Measurements from ENCODE around the gene COL6A5. TPM values are rescaled to one million over a fixed set of nuclear protein-coding genes. Genes with fewer than 3 reads are reported as not detected.

Gene COL6A5
- total RNA-seq, 4 donors from 2014 or later, result 0.04 TPM; not detected in 3

GRCh38 chr3:130473416-130473815, 127.9 kb downstream of the COL6A5 start:
- no peak overlapping the region for H3K27ac ChIP-seq
- H3K4me3 ChIP-seq, result no peak overlapping the region
- TF ChIP-seq POLR2AphosphoS5 (IDR thresholded peaks at IDR 0.05) (no peak), POLR2A (IDR thresholded peaks at IDR 0.05) (no peak), EP300 (IDR thresholded peaks at IDR 0.05) (no peak)
- TF ChIP-seq, protein P1, sequence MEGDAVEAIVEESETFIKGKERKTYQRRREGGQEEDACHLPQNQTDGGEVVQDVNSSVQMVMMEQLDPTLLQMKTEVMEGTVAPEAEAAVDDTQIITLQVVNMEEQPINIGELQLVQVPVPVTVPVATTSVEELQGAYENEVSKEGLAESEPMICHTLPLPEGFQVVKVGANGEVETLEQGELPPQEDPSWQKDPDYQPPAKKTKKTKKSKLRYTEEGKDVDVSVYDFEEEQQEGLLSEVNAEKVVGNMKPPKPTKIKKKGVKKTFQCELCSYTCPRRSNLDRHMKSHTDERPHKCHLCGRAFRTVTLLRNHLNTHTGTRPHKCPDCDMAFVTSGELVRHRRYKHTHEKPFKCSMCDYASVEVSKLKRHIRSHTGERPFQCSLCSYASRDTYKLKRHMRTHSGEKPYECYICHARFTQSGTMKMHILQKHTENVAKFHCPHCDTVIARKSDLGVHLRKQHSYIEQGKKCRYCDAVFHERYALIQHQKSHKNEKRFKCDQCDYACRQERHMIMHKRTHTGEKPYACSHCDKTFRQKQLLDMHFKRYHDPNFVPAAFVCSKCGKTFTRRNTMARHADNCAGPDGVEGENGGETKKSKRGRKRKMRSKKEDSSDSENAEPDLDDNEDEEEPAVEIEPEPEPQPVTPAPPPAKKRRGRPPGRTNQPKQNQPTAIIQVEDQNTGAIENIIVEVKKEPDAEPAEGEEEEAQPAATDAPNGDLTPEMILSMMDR (IDR thresholded peaks at IDR 0.05), result no peak
- peaks cover 0 to 7% (median 0%) of the 10 kb centered on the region in 3 donors for H3K9me3 ChIP-seq
- no peaks in the 10 kb centered on the region for H3K36me3 ChIP-seq
- no peak for ATAC-seq
- H3K4me1 ChIP-seq, result no peaks in the 10 kb centered on the region
- no peaks in the 10 kb centered on the region for H3K27me3 ChIP-seq
- WGBS, 2 donors (ENCODE audit: low coverage in 1 of 2), result 50 to 100% methylated on average over 2 of the region's 2 CpGs

DNA sequence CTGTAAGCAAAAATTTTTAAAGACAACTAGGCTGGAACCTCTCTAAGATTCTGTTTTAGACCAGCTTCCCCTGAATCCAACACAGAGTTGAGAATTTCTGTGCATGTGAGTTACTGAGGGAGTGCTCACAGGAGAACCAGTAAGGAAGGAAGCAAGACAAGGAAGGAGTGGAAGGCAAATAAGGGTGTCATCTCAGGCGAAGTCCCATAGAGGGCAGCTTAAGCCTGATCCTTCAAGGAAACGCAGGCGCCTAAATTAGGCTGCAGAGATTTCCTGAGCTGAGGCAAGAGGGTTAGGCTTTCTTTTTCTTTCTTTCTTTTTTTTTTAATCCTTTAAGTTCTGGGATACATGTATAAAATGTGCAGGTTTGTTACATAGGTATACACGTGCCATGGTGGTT, 135.3 kb downstream of the COL6A5 start:
- ATAC-seq, result no peak
- no peak overlapping the region for H3K4me3 ChIP-seq
- H3K27ac ChIP-seq, result no peak overlapping the region
- no peaks in the 10 kb centered on the region for H3K4me1 ChIP-seq
- TF ChIP-seq, protein P1 (IDR thresholded peaks at IDR 0.05), result peak in 3 of 4 experiments; percentile 30 to 33 (median 32)
- TF ChIP-seq POLR2AphosphoS5 (IDR thresholded peaks at IDR 0.05), result no peak
- WGBS, 2 donors (ENCODE audit: low coverage in 1 of 2), result 21 to 22% methylated on average over 4 of the region's 4 CpGs
- no peaks in the 10 kb centered on the region for H3K36me3 ChIP-seq
- H3K9me3 ChIP-seq, result peaks cover 0 to 3% (median 0%) of the 10 kb centered on the region in 3 donors
- H3K27me3 ChIP-seq, result no peaks in the 10 kb centered on the region

GRCh38 chr3:130488288-130488687, 142.8 kb downstream of the COL6A5 start:
- Histone ChIP-seq H3K27ac (no peak overlapping the region), H3K4me1 (no peaks in the 10 kb centered on the region), H3K9me3 (no peaks in the 10 kb centered on the region), H3K4me3 (no peak overlapping the region), H3K27me3 (no peaks in the 10 kb centered on the region), H3K36me3 (no peaks in the 10 kb centered on the region)
- TF ChIP-seq, protein P1 (IDR thresholded peaks at IDR 0.05), result no peak
- TF ChIP-seq POLR2A (IDR thresholded peaks at IDR 0.05) (no peak), POLR2AphosphoS5 (IDR thresholded peaks at IDR 0.05) (no peak), EP300 (IDR thresholded peaks at IDR 0.05) (no peak)
- no peak for ATAC-seq
- WGBS, 2 donors (ENCODE audit: low coverage in 1 of 2), result 60 to 62% methylated on average over 1 of the region's 1 CpG

GRCh38 chr3:130488769-130489450, 143.4 kb downstream of the COL6A5 start:
- TF ChIP-seq EP300 (IDR thresholded peaks at IDR 0.05) (no peak), POLR2AphosphoS5 (IDR thresholded peaks at IDR 0.05) (no peak), POLR2A (IDR thresholded peaks at IDR 0.05) (no peak)
- TF ChIP-seq, protein P1 (IDR thresholded peaks at IDR 0.05), result no peak
- no peaks in the 10 kb centered on the region for H3K27me3 ChIP-seq
- no peak for ATAC-seq
- no peak overlapping the region for H3K27ac ChIP-seq
- 65 to 79% methylated on average over 1 to 2 of the region's 2 CpGs for WGBS, 2 donors (ENCODE audit: low coverage in 1 of 2)
- H3K4me1 ChIP-seq, result no peaks in the 10 kb centered on the region
- H3K9me3 ChIP-seq, result no peaks in the 10 kb centered on the region
- no peaks in the 10 kb centered on the region for H3K36me3 ChIP-seq
- H3K4me3 ChIP-seq, result no peak overlapping the region

DNA sequence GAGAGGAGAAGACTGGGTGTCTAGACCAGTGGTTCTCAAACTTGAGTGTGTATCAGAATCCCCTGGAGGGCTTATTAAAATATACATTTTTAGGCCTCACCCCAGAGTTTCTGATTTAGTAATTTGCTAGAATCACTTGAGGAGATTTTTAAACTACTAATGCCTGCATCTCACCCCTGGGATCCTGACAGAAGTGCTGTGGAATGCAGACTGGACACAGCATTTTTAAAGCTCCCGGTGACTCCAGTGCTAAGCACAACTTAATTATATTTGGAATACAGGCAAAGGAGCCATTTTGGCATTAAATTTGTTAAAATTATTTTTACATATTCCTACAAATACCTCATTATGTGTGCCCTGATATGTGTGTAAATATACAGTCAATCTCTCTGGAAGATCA, 144.8 kb downstream of the COL6A5 start:
- no peak overlapping the region for H3K27ac ChIP-seq
- ATAC-seq, result no peak
- WGBS, 2 donors (ENCODE audit: low coverage in 1 of 2), result 25 to 38% methylated on average over 1 of the region's 1 CpG

More for the DNA sequence above, 144.8 kb downstream of the COL6A5 start:
- H3K36me3 ChIP-seq, result no peaks in the 10 kb centered on the region
- no peaks in the 10 kb centered on the region for H3K4me1 ChIP-seq
- no peaks in the 10 kb centered on the region for H3K9me3 ChIP-seq
- no peak overlapping the region for H3K4me3 ChIP-seq
- TF ChIP-seq, protein P1 (IDR thresholded peaks at IDR 0.05), result no peak
- no peak for TF ChIP-seq POLR2A (IDR thresholded peaks at IDR 0.05)
- no peak for TF ChIP-seq POLR2AphosphoS5 (IDR thresholded peaks at IDR 0.05)
- TF ChIP-seq EP300 (IDR thresholded peaks at IDR 0.05), result no peak
- no peaks in the 10 kb centered on the region for H3K27me3 ChIP-seq

Data from gastroesophageal sphincter (tissue), 4 donors.